Measurements from ENCODE around the gene STPG1. TPM values are rescaled to one million over a fixed set of nuclear protein-coding genes. Genes with fewer than 3 reads are reported as not detected.

STPG1 gene
- total RNA-seq, 1 donor from 2014 or later = 4.2 TPM

GRCh38 chr1:24362982-24363614 lies 50.5 kb downstream of the STPG1 start:
- Histone ChIP-seq H3K4me3 (no peak overlapping the region), H3K9me3 (no peaks in the 10 kb centered on the region), H3K4me1 (peaks cover 41% of the 10 kb centered on the region), H3K27me3 (no peaks in the 10 kb centered on the region), H3K27ac (peak overlapping the region; percentile 45), H3K36me3 (no peaks in the 10 kb centered on the region)
- TF ChIP-seq POLR2AphosphoS5 (IDR thresholded peaks at IDR 0.05; ENCODE audit: insufficient read depth in 1 of 2, low read depth in 1 of 2) = peak in 1 of 2 donors; percentile 83
- no peak for TF ChIP-seq POLR2A (IDR thresholded peaks at IDR 0.05)
- TF ChIP-seq CTCF (IDR thresholded peaks at IDR 0.05) = no peak
- DNase-seq (ENCODE audit: extremely low spot score in 2 of 2) = peak in 1 of 2 donors; percentile 93
- intact Hi-C loops (cut with DNase I) = no loop called here

GRCh38 chr1:24362396-24362795 lies 51.2 kb downstream of the STPG1 start:
- no peaks in the 10 kb centered on the region for H3K9me3 ChIP-seq
- H3K27ac ChIP-seq = no peak overlapping the region
- H3K36me3 ChIP-seq = no peaks in the 10 kb centered on the region
- intact Hi-C loops (cut with DNase I) = no loop called here
- H3K4me3 ChIP-seq = no peak overlapping the region
- H3K27me3 ChIP-seq = no peaks in the 10 kb centered on the region
- TF ChIP-seq CTCF (IDR thresholded peaks at IDR 0.05) (no peak), POLR2A (IDR thresholded peaks at IDR 0.05) (no peak), POLR2AphosphoS5 (IDR thresholded peaks at IDR 0.05; ENCODE audit: insufficient read depth in 1 of 2, low read depth in 1 of 2) (no peak)
- no peak for DNase-seq (ENCODE audit: extremely low spot score in 2 of 2)
- H3K4me1 ChIP-seq = peaks cover 41% of the 10 kb centered on the region

DNA sequence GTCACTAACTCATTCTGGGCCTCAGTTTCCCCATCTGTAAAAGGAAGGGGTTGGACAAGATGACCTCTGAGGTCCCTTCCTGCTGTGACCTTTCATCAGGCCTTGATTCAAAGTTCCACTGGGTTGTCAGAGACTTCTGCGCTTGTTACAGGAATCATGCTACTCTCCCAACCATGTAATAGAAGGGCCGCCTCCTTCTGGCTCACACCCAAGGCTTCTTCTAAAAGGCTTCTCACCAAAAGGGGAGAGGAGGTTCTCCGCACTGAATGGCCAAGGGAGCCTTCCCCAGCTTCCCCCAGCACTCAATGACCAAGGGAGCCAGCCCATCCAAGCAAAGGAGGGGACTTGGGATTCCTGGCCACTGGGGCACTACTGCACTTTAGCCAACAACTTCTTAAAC lies 51.8 kb downstream of the STPG1 start:
- H3K36me3 ChIP-seq = no peaks in the 10 kb centered on the region
- H3K27ac ChIP-seq = no peak overlapping the region
- no peak overlapping the region for H3K4me3 ChIP-seq
- no peaks in the 10 kb centered on the region for H3K27me3 ChIP-seq
- TF ChIP-seq POLR2AphosphoS5 (IDR thresholded peaks at IDR 0.05; ENCODE audit: insufficient read depth in 1 of 2, low read depth in 1 of 2) (no peak), CTCF (IDR thresholded peaks at IDR 0.05) (no peak), POLR2A (IDR thresholded peaks at IDR 0.05) (no peak)
- H3K9me3 ChIP-seq = no peaks in the 10 kb centered on the region
- peaks cover 41% of the 10 kb centered on the region for H3K4me1 ChIP-seq
- intact Hi-C loops (cut with DNase I) = no loop called here
- no peak for DNase-seq (ENCODE audit: extremely low spot score in 2 of 2)

DNA sequence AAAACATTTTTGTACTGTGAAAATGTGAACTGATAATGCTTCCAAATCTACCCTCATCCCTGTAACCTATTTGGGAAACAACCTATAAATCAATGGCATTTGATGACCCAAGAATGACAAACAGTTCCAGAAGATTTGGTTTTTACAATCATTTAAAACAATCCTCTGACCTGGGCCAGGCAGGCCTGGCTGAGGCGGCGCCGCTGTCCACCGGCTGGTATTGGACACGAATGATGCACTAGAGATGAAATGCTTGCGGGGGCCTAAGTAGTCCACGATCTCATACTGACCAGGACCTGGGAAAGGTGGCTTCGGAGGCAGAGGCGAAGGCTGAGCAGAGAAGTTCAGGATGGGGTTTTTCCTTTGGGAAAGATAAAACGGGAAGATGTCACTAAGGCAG lies 52.9 kb downstream of the STPG1 start:
- H3K27ac ChIP-seq = no peak overlapping the region
- no peaks in the 10 kb centered on the region for H3K9me3 ChIP-seq
- no peak overlapping the region for H3K4me3 ChIP-seq
- H3K27me3 ChIP-seq = no peaks in the 10 kb centered on the region
- peaks cover 37% of the 10 kb centered on the region for H3K4me1 ChIP-seq
- DNase-seq (ENCODE audit: extremely low spot score in 2 of 2) = no peak
- no peak for TF ChIP-seq POLR2AphosphoS5 (IDR thresholded peaks at IDR 0.05; ENCODE audit: insufficient read depth in 1 of 2, low read depth in 1 of 2)
- TF ChIP-seq POLR2A (IDR thresholded peaks at IDR 0.05) = no peak
- no peak for TF ChIP-seq CTCF (IDR thresholded peaks at IDR 0.05)
- intact Hi-C loops (cut with DNase I) = no loop called here
- H3K36me3 ChIP-seq = no peaks in the 10 kb centered on the region

DNA sequence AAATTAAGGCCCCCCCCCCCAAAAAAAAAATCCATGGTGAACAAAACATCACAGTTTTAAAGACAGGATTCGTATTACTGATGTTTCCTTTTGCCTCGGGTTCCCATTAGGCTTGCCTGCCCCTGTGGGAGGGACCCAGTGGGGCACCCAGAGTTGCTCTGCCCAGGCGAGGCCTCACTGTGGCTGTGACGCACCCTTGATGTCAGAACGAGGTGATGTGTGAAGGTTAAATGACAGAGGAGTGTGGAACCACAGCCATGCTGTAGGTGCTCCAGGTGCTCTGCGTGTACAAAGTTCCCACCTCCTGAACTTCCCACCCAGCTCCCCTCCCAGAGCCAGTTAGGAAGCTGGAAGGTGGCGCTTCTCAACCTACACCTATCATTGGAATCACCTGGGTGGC lies 56.5 kb downstream of the STPG1 start:
- Histone ChIP-seq H3K36me3 (no peaks in the 10 kb centered on the region), H3K27me3 (no peaks in the 10 kb centered on the region), H3K9me3 (no peaks in the 10 kb centered on the region), H3K4me3 (no peak overlapping the region), H3K4me1 (peaks cover 3% of the 10 kb centered on the region), H3K27ac (no peak overlapping the region)
- no peak for DNase-seq (ENCODE audit: extremely low spot score in 2 of 2)
- intact Hi-C loops (cut with DNase I) = no loop called here
- TF ChIP-seq POLR2A (IDR thresholded peaks at IDR 0.05) (no peak), POLR2AphosphoS5 (IDR thresholded peaks at IDR 0.05; ENCODE audit: insufficient read depth in 1 of 2, low read depth in 1 of 2) (no peak), CTCF (IDR thresholded peaks at IDR 0.05) (no peak)

All from vagina (tissue), 2 donors.